ENCODE measurements around the gene CBARP.

GRCh38 chr19:1249990-1250436 is 12.2 kb upstream of the CBARP start:
- TF ChIP-seq CTCF (IDR thresholded peaks at IDR 0.05; ENCODE audit: insufficient read depth, low read length, poor library complexity, severe bottlenecking) = no peak
- no peak for TF ChIP-seq EZH2phosphoT487 (conservative IDR thresholded peaks at IDR 0.05; ENCODE audit: low read length)

Measured in SU-DHL-6 (cell line).